ENCODE measurements around the gene SPSB3.

GRCh38 chr16:1781254-1781653 is 1.1 kb downstream of the SPSB3 start:
- no peak for TF ChIP-seq CTCF (IDR thresholded peaks at IDR 0.05 in 4 of 5, conservative IDR thresholded peaks at IDR 0.05 in 1 of 5)
- no peak for TF ChIP-seq POLR2A (IDR thresholded peaks at IDR 0.05)

Measured in gastrocnemius medialis (tissue), 4 donors.